ENCODE measurements around the gene NINJ2. TPM values are rescaled to one million over a fixed set of nuclear protein-coding genes. Genes with fewer than 3 reads are reported as not detected.

Gene NINJ2
- total RNA-seq, 1 donor from 2014 or later: 0.26 TPM

GRCh38 chr12:574475-575128 is 88.6 kb downstream of the NINJ2 start:
- TF ChIP-seq CTCF (IDR thresholded peaks at IDR 0.05; ENCODE audit: insufficient read depth, low read length, severe bottlenecking): no peak
- peak; percentile 92 for DNase-seq (ENCODE audit: low read depth)
- no peak overlapping the region for H3K4me3 ChIP-seq (ENCODE audit: low read depth, low read length)
- FAIRE-seq: no peak
- H3K27me3 ChIP-seq (ENCODE audit: control insufficient read depth, insufficient read depth, low read length): no peaks in the 10 kb centered on the region
- H3K36me3 ChIP-seq (ENCODE audit: control insufficient read depth, insufficient read depth, low read length): no peaks in the 10 kb centered on the region

- FAIRE-seq (no peak), DNase-seq (ENCODE audit: low read depth) (no peak)
- no peaks in the 10 kb centered on the region for H3K27me3 ChIP-seq (ENCODE audit: control insufficient read depth, insufficient read depth, low read length)
- H3K4me3 ChIP-seq (ENCODE audit: low read depth, low read length): no peak overlapping the region
- no peak for TF ChIP-seq CTCF (IDR thresholded peaks at IDR 0.05; ENCODE audit: insufficient read depth, low read length, severe bottlenecking)
- no peaks in the 10 kb centered on the region for H3K36me3 ChIP-seq (ENCODE audit: control insufficient read depth, insufficient read depth, low read length)
These were observed 90.0 kb downstream of the NINJ2 start for GRCh38 chr12:573232-573631.

- no peaks in the 10 kb centered on the region for H3K27me3 ChIP-seq (ENCODE audit: control insufficient read depth, insufficient read depth, low read length)
- no peak overlapping the region for H3K4me3 ChIP-seq (ENCODE audit: low read depth, low read length)
- TF ChIP-seq CTCF (IDR thresholded peaks at IDR 0.05; ENCODE audit: insufficient read depth, low read length, severe bottlenecking): no peak
- DNase-seq (ENCODE audit: low read depth) (peak; percentile 56), FAIRE-seq (no peak)
- H3K36me3 ChIP-seq (ENCODE audit: control insufficient read depth, insufficient read depth, low read length): no peaks in the 10 kb centered on the region
These were observed 90.7 kb downstream of the NINJ2 start for GRCh38 chr12:572532-572899.

- FAIRE-seq (no peak), DNase-seq (ENCODE audit: low read depth) (peak; percentile 16)
- no peak for TF ChIP-seq CTCF (IDR thresholded peaks at IDR 0.05; ENCODE audit: insufficient read depth, low read length, severe bottlenecking)
- Histone ChIP-seq H3K36me3 (ENCODE audit: control insufficient read depth, insufficient read depth, low read length) (no peaks in the 10 kb centered on the region), H3K4me3 (ENCODE audit: low read depth, low read length) (no peak overlapping the region), H3K27me3 (ENCODE audit: control insufficient read depth, insufficient read depth, low read length) (no peaks in the 10 kb centered on the region)
These were observed 91.3 kb downstream of the NINJ2 start for GRCh38 chr12:571795-572531.

GRCh38 chr12:570921-571794 is 92.1 kb downstream of the NINJ2 start:
- no peak for TF ChIP-seq CTCF (IDR thresholded peaks at IDR 0.05; ENCODE audit: insufficient read depth, low read length, severe bottlenecking)
- FAIRE-seq (no peak), DNase-seq (ENCODE audit: low read depth) (peak; percentile 88)
- Histone ChIP-seq H3K4me3 (ENCODE audit: low read depth, low read length) (peak overlapping the region; percentile 42), H3K27me3 (ENCODE audit: control insufficient read depth, insufficient read depth, low read length) (no peaks in the 10 kb centered on the region), H3K36me3 (ENCODE audit: control insufficient read depth, insufficient read depth, low read length) (no peaks in the 10 kb centered on the region)

Data from bronchial epithelial cell (primary cell).